Measurements from ENCODE around the gene SEMA6D. TPM values are rescaled to one million over a fixed set of nuclear protein-coding genes. Genes with fewer than 3 reads are reported as not detected.

SEMA6D gene
- total RNA-seq, 3 donors from 2014 or later, result not detected

- no peaks in the 10 kb centered on the region for H3K36me3 Mint-ChIP-seq (ENCODE audit: insufficient read depth)
- DNase-seq, result no peak
- H3K4me1 Mint-ChIP-seq (ENCODE audit: low read depth), result no peaks in the 10 kb centered on the region
- no peak overlapping the region for H3K4me3 Mint-ChIP-seq
- peaks cover 4% of the 10 kb centered on the region for H3K27me3 Mint-ChIP-seq (ENCODE audit: low read depth)
- H3K9me3 Mint-ChIP-seq, result no peaks in the 10 kb centered on the region
- no peak for ATAC-seq
Measured at GRCh38 chr15:47822048-47822447, 104.7 kb downstream of the SEMA6D start.
